CD14-positive monocyte (primary cell): Measurements from ENCODE around the gene AXIN1. TPM values are rescaled to one million over a fixed set of nuclear protein-coding genes. Genes with fewer than 3 reads are reported as not detected.

Experiments
- DNase-seq, 3 donors: peaks; one replicate each; pipeline ENCODE4 v3.0.0-alpha.2; 2011 to 2022
- H2AFZ ChIP-seq: 2 replicates; pipeline ENCODE4 v1.6.0; 2012; ENCODE audit warnings: mild to moderate bottlenecking, low read depth, low read length, inconsistent platforms; ENCODE audit not compliant: insufficient read depth, poor library complexity, severe bottlenecking
- H3K27ac ChIP-seq, 2 donors: 1 replicate in 1 of 2; 2 replicates in 1 of 2; pipeline ENCODE4 v1.5.1; 2012 to 2013; ENCODE audit warnings: low read length in 2 of 2, control low read depth in 1 of 2, inconsistent platforms in 1 of 2, low read depth in 1 of 2, mild to moderate bottlenecking in 1 of 2
- H3K27me3 ChIP-seq, 2 donors: one replicate each; pipeline versions ENCODE4 v1.6.0 to v1.6.1; 2011 to 2013; ENCODE audit warnings: low read length in 2 of 2; ENCODE audit not compliant: control insufficient read depth in 2 of 2, insufficient read depth in 2 of 2
- H3K36me3 ChIP-seq, 2 donors: replicated peaks in 1 of 2; 1 replicate in 1 of 2; 2 replicates in 1 of 2; pipeline versions ENCODE4 v1.5.1 to v1.6.1; 2012 to 2013; ENCODE audit warnings: low read length in 2 of 2, control low read depth in 1 of 2, inconsistent platforms in 1 of 2, mild to moderate bottlenecking in 1 of 2; ENCODE audit not compliant: insufficient read depth in 2 of 2, control insufficient read depth in 1 of 2
- H3K4me1 ChIP-seq, 2 donors: 1 replicate in 1 of 2; 2 replicates in 1 of 2; pipeline versions ENCODE4 v1.5.1 to v1.6.1; 2012 to 2013; ENCODE audit warnings: low read length in 2 of 2, control low read depth in 1 of 2, inconsistent platforms in 1 of 2, mild to moderate bottlenecking in 1 of 2, moderate library complexity in 1 of 2; ENCODE audit not compliant: insufficient read depth in 2 of 2, control insufficient read depth in 1 of 2
- H3K4me2 ChIP-seq: replicated peaks from 2 replicates; pipeline ENCODE3; 2012; ENCODE audit warnings: low read length, moderate library complexity, mild to moderate bottlenecking; ENCODE audit not compliant: poor library complexity, severe bottlenecking; ENCODE audit errors: extremely low read depth
- H3K4me3 ChIP-seq, 3 experiments: fragments of 200-600 bp in 1 of 3; sonication (generic) in 1 of 3; replicated peaks in 1 of 3; 1 replicate in 2 of 3; 2 replicates in 1 of 3; pipeline ENCODE4 v1.5.1; 2011 to 2013; ENCODE audit warnings: low read length in 3 of 3, mild to moderate bottlenecking in 3 of 3, control low read depth in 2 of 3, low read depth in 2 of 3, inconsistent platforms in 1 of 3, moderate library complexity in 1 of 3
- H3K79me2 ChIP-seq: 2 replicates; pipeline ENCODE4 v1.6.0; 2012; ENCODE audit warnings: mild to moderate bottlenecking, control low read depth, inconsistent platforms, low read length, moderate library complexity; ENCODE audit not compliant: insufficient read depth
- H3K9ac ChIP-seq: 2 replicates; pipeline ENCODE4 v1.6.0; 2017; ENCODE audit warnings: low read length, mild to moderate bottlenecking; ENCODE audit not compliant: insufficient read depth, poor library complexity, severe bottlenecking
- H3K9me3 ChIP-seq, 2 donors: replicated peaks in 1 of 2; 1 replicate in 1 of 2; 2 replicates in 1 of 2; pipeline versions ENCODE4 v1.5.1 to v1.6.1; 2012 to 2013; ENCODE audit warnings: low read length in 2 of 2, control low read depth in 1 of 2; ENCODE audit not compliant: control insufficient read depth in 1 of 2, insufficient read depth in 1 of 2
- H4K20me1 ChIP-seq: 2 replicates; pipeline ENCODE4 v1.6.0; 2012; ENCODE audit warnings: mild to moderate bottlenecking, low read length, control low read depth, moderate library complexity; ENCODE audit not compliant: insufficient read depth
- H3K27ac Mint-ChIP-seq, 7 donors: one replicate each; pipeline ENCODE4 v1.8.0; 2020; ENCODE audit warnings: mild to moderate bottlenecking in 7 of 7, mixed read lengths in 7 of 7, moderate library complexity in 6 of 7, inconsistent platforms in 2 of 7
- H3K27me3 Mint-ChIP-seq, 3 donors: one replicate each; pipeline ENCODE4 v1.8.0; 2021 to 2022; ENCODE audit warnings: low read depth in 3 of 3, mild to moderate bottlenecking in 3 of 3, mixed read lengths in 3 of 3, moderate library complexity in 3 of 3, inconsistent platforms in 1 of 3
- H3K36me3 Mint-ChIP-seq, 2 donors: one replicate each; pipeline ENCODE4 v1.8.0; 2020; ENCODE audit warnings: mixed read lengths in 2 of 2, inconsistent platforms in 1 of 2, mild to moderate bottlenecking in 1 of 2
- H3K4me1 Mint-ChIP-seq: one replicate; pipeline ENCODE4 v1.8.0; 2020; ENCODE audit warnings: mild to moderate bottlenecking, mixed read lengths
- H3K4me3 Mint-ChIP-seq, 2 donors: one replicate each; pipeline ENCODE4 v1.8.0; 2020; ENCODE audit warnings: mild to moderate bottlenecking in 2 of 2, mixed read lengths in 2 of 2, moderate library complexity in 1 of 2
- H3K9me3 Mint-ChIP-seq, 7 donors: one replicate each; pipeline ENCODE4 v1.8.0; 2020 to 2022; ENCODE audit warnings: mixed read lengths in 7 of 7, mild to moderate bottlenecking in 6 of 7, moderate library complexity in 6 of 7, inconsistent platforms in 2 of 7
- WGBS: methylation state at CpG from one replicate; pipeline ENCODE4 v1.1.5; 2013; ENCODE audit warnings: missing lambda C conversion rate; ENCODE audit not compliant: insufficient coverage; 5-methylcytosine and 5-hydroxymethylcytosine counted together
- intact Hi-C, 2 donors: fragments of 100-400 bp; cut with micrococcal nuclease; formaldehyde crosslinking; loops; one replicate each; pipeline versions ENCODE4 v1.15.0 to v1.15.1; 2023
- polyA plus RNA-seq, 3 donors: library from polyadenylated mRNA; depleted of rRNA in 1 of 3; unstranded in 2 of 3; stranded (reverse) in 1 of 3; fragments of 300-500 nt in 2 of 3; fragments of >200 nt in 1 of 3; fragmentation: Illumina TruSeq in 2 of 3; gene quantifications; 1 replicate in 2 of 3; 2 replicates in 1 of 3; pipeline ENCODE4 v1.2.3, GENCODE V29; 2012 to 2021
- TF ChIP-seq, protein P1 (sequence below): fragments of 200-600 bp; IDR thresholded peaks from one replicate; pipeline ENCODE4 v1.8.0; 2022; ENCODE audit warnings: antibody characterized with exemption, mild to moderate bottlenecking

Gene AXIN1
- polyA plus RNA-seq, 3 donors = 0.30 to 20.9 (median 0.74) TPM

DNA sequence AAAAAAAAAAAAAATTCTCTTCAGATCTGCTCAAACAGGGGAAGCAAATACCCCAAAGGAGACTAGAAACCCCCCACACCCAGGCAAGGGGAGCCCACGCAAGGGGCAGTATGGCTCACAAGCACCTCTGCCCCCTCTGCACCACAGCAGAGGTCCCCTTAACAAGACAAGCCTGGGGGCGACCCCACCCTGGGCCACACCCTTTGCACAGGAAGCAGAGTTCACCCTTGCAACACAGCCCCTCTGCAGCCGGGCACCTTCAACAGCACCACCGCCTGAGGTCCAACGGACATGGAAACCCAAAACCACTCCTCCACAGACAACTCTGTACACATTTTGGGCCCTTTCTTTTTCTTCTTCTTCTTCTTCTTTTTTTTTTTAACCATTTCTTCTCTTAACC is 12.8 kb downstream of the AXIN1 start:
- peak overlapping the region; percentile 29 to 78 for H3K27ac ChIP-seq

GRCh38 chr16:337975-338575 is 14.4 kb downstream of the AXIN1 start:
- peaks cover 99% of the 10 kb centered on the region for H3K79me2 ChIP-seq
- no peak overlapping the region for H2AFZ ChIP-seq
- peaks cover 50 to 71% of the 10 kb centered on the region in 2 donors for H3K4me1 ChIP-seq
- intact Hi-C loops = no loop called here
- TF ChIP-seq, protein P1, sequence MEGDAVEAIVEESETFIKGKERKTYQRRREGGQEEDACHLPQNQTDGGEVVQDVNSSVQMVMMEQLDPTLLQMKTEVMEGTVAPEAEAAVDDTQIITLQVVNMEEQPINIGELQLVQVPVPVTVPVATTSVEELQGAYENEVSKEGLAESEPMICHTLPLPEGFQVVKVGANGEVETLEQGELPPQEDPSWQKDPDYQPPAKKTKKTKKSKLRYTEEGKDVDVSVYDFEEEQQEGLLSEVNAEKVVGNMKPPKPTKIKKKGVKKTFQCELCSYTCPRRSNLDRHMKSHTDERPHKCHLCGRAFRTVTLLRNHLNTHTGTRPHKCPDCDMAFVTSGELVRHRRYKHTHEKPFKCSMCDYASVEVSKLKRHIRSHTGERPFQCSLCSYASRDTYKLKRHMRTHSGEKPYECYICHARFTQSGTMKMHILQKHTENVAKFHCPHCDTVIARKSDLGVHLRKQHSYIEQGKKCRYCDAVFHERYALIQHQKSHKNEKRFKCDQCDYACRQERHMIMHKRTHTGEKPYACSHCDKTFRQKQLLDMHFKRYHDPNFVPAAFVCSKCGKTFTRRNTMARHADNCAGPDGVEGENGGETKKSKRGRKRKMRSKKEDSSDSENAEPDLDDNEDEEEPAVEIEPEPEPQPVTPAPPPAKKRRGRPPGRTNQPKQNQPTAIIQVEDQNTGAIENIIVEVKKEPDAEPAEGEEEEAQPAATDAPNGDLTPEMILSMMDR = no peak
- peak overlapping the region; percentile 0 to 75 (median 62) for H3K27ac Mint-ChIP-seq
- peak overlapping the region; percentile 11 to 60 for H3K27ac ChIP-seq
- peaks cover 11 to 16% of the 10 kb centered on the region in 2 donors for H3K36me3 Mint-ChIP-seq
- H3K9me3 Mint-ChIP-seq = peaks cover 0 to 5% (median 0%) of the 10 kb centered on the region in 7 donors
- no peaks in the 10 kb centered on the region for H3K9me3 ChIP-seq
- H3K4me2 ChIP-seq = peak overlapping the region; percentile 1
- WGBS = 46% methylated on average over 17 of the region's 21 CpGs
- H3K36me3 ChIP-seq = peaks cover 2 to 12% of the 10 kb centered on the region in 2 donors
- no peak overlapping the region for H3K4me3 Mint-ChIP-seq
- peaks cover 0 to 4% (median 1%) of the 10 kb centered on the region in 3 donors for H3K27me3 Mint-ChIP-seq
- no peaks in the 10 kb centered on the region for H3K27me3 ChIP-seq
- no peak overlapping the region for H3K4me3 ChIP-seq
- peaks cover 86% of the 10 kb centered on the region for H3K4me1 Mint-ChIP-seq
- H4K20me1 ChIP-seq = peaks cover 65% of the 10 kb centered on the region
- no peak overlapping the region for H3K9ac ChIP-seq
- peak in 1 of 3 donors; percentile 12 for DNase-seq

More for the DNA sequence above, 12.8 kb downstream of the AXIN1 start:
- Mint-ChIP-seq H3K9me3 (peaks cover 0 to 5% (median 0%) of the 10 kb centered on the region in 7 donors), H3K27ac (peak overlapping the region; percentile 67 to 89 (median 87)), H3K36me3 (peaks cover 19 to 30% of the 10 kb centered on the region in 2 donors), H3K27me3 (peaks cover 0 to 4% (median 1%) of the 10 kb centered on the region in 3 donors), H3K4me1 (peaks cover 77% of the 10 kb centered on the region), H3K4me3 (peak overlapping the region; percentile 58 to 84)
- TF ChIP-seq, protein P1 = no peak
- H3K27me3 ChIP-seq = no peaks in the 10 kb centered on the region
- peaks cover 50 to 72% of the 10 kb centered on the region in 2 donors for H3K4me1 ChIP-seq
- no peaks in the 10 kb centered on the region for H3K9me3 ChIP-seq
- peak overlapping the region in 1 of 3 experiments; percentile 58 for H3K4me3 ChIP-seq
- peaks cover 99% of the 10 kb centered on the region for H3K79me2 ChIP-seq
- H2AFZ ChIP-seq = no peak overlapping the region
- peaks cover 65% of the 10 kb centered on the region for H4K20me1 ChIP-seq
- peaks cover 7 to 23% of the 10 kb centered on the region in 2 donors for H3K36me3 ChIP-seq
- H3K4me2 ChIP-seq = peak overlapping the region; percentile 72
- peak overlapping the region; percentile 37 for H3K9ac ChIP-seq
- intact Hi-C loops = no loop called here
- WGBS = 2% methylated on average over 5 of the region's 5 CpGs
- DNase-seq = peak in 1 of 3 donors; percentile 10
